Upper lobe of left lung (tissue), 6 donors: Measurements from ENCODE around the gene BORCS5. TPM values are rescaled to one million over a fixed set of nuclear protein-coding genes. Genes with fewer than 3 reads are reported as not detected.
A peak's percentile ranks its signal among the peaks of the same experiment; 100 is the strongest.
"Not testable (repeated sequence)": the region's sequence is repeated elsewhere in the genome, so short reads cannot be mapped to it uniquely, and the experiment has no call there.

Experiments used
- ATAC-seq, 2 donors: fragments of 200-7000 bp; cut with Tn5 transposase; one replicate each; pipeline ENCODE4 v1.9.1; 2022; ENCODE audit warnings: mild to moderate bottlenecking in 2 of 2, moderate library complexity in 2 of 2; ENCODE audit not compliant: low FRiP score in 2 of 2
- DNase-seq, 2 donors: peaks; one replicate each; pipeline ENCODE4 v3.0.0-alpha.2; 2019 to 2020
- H3K27ac ChIP-seq, 4 donors: fragments of 200-600 bp; sonication (generic); one replicate each; pipeline ENCODE4 v1.5.1; 2016 to 2019
- H3K27me3 ChIP-seq, 4 donors: fragments of 200-600 bp; sonication (generic); one replicate each; pipeline ENCODE4 v1.5.1; 2017 to 2019
- H3K36me3 ChIP-seq, 4 donors: fragments of 200-600 bp; sonication (generic); one replicate each; pipeline ENCODE4 v1.5.1; 2016 to 2019
- H3K4me1 ChIP-seq, 4 donors: fragments of 200-600 bp; sonication (generic); one replicate each; pipeline ENCODE4 v1.5.1; 2018 to 2019
- H3K4me3 ChIP-seq, 4 donors: fragments of 200-600 bp; sonication (generic); one replicate each; pipeline ENCODE4 v1.5.1; 2017 to 2019; ENCODE audit warnings: mild to moderate bottlenecking in 2 of 4, moderate library complexity in 1 of 4
- H3K9me3 ChIP-seq, 4 donors: fragments of 200-600 bp; sonication (generic); one replicate each; pipeline ENCODE4 v1.5.1; 2018 to 2019
- EP300 ChIP-seq, 4 donors: sonication (generic); formaldehyde crosslinking; IDR thresholded peaks; one replicate each; pipeline ENCODE4 v1.5.1; 2017; ENCODE audit warnings: antibody characterized with exemption in 4 of 4, control low read depth in 2 of 4
- POLR2A ChIP-seq, 4 donors: fragments of 450-650 bp; IDR thresholded peaks; one replicate each; pipeline ENCODE4 v1.5.1; 2016 to 2017; ENCODE audit warnings: antibody characterized with exemption in 4 of 4, mild to moderate bottlenecking in 2 of 4
- POLR2AphosphoS5 ChIP-seq, 2 donors: sonication (generic); formaldehyde crosslinking; IDR thresholded peaks; one replicate each; pipeline ENCODE4 v1.5.1; 2017; ENCODE audit warnings: antibody characterized with exemption in 2 of 2
- WGBS, 2 donors: methylation state at CpG; one replicate each; pipeline ENCODE4 v1.1.5; 2017 to 2018; 5-methylcytosine and 5-hydroxymethylcytosine counted together
- total RNA-seq, 6 donors: library from RNA; depleted of rRNA in 4 of 6; stranded (reverse); fragments of >200 nt in 4 of 6; gene quantifications; one replicate each; pipeline versions ENCODE4 v1.1.0 to v1.2.1, GENCODE V29; 2016 to 2021
- TF ChIP-seq, protein P1 (sequence below), 6 experiments: fragments of 450-650 bp in 4 of 6; fragments of 200-600 bp in 2 of 6; sonication (generic) in 2 of 6; IDR thresholded peaks; one replicate each; pipeline ENCODE4 v1.5.1; 2016 to 2019; ENCODE audit warnings: antibody characterized with exemption in 6 of 6
- donor health status: DM: no; HTN: no; CAD: no; lungs with moderate emphysema.
- donor health status: DM: no; HTN: yes; CAD: no; lungs with severe emphysema.

The BORCS5 gene
- total RNA-seq, 6 donors from 2014 or later: 7.3 to 105 (median 10.7) TPM

GRCh38 chr12:12415886-12416285, 59.0 kb downstream of the BORCS5 start:
- Histone ChIP-seq H3K27me3 (no peaks in the 10 kb centered on the region), H3K27ac (no peak overlapping the region), H3K36me3 (no peaks in the 10 kb centered on the region), H3K4me1 (no peaks in the 10 kb centered on the region), H3K9me3 (no peaks in the 10 kb centered on the region), H3K4me3 (no peak overlapping the region)
- WGBS, 2 donors: 78 to 82% methylated on average over 2 of the region's 2 CpGs
- TF ChIP-seq, protein P1, sequence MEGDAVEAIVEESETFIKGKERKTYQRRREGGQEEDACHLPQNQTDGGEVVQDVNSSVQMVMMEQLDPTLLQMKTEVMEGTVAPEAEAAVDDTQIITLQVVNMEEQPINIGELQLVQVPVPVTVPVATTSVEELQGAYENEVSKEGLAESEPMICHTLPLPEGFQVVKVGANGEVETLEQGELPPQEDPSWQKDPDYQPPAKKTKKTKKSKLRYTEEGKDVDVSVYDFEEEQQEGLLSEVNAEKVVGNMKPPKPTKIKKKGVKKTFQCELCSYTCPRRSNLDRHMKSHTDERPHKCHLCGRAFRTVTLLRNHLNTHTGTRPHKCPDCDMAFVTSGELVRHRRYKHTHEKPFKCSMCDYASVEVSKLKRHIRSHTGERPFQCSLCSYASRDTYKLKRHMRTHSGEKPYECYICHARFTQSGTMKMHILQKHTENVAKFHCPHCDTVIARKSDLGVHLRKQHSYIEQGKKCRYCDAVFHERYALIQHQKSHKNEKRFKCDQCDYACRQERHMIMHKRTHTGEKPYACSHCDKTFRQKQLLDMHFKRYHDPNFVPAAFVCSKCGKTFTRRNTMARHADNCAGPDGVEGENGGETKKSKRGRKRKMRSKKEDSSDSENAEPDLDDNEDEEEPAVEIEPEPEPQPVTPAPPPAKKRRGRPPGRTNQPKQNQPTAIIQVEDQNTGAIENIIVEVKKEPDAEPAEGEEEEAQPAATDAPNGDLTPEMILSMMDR (IDR thresholded peaks at IDR 0.05): no peak
- no peak for TF ChIP-seq EP300 (IDR thresholded peaks at IDR 0.05)
- no peak for TF ChIP-seq POLR2AphosphoS5 (IDR thresholded peaks at IDR 0.05)
- no peak for TF ChIP-seq POLR2A (IDR thresholded peaks at IDR 0.05)
- DNase-seq (no peak), ATAC-seq (no peak)

- peaks cover 0 to 12% (median 9%) of the 10 kb centered on the region in 4 donors for H3K9me3 ChIP-seq
- H3K27me3 ChIP-seq, H3K4me3 ChIP-seq, ATAC-seq, DNase-seq, H3K27ac ChIP-seq, H3K4me1 ChIP-seq, H3K36me3 ChIP-seq: not testable (repeated sequence)
- WGBS, 2 donors: 95 to 100% methylated on average over 3 of the region's 3 CpGs
Observed at GRCh38 chr12:12419165-12419564, 62.3 kb downstream of the BORCS5 start.

DNA sequence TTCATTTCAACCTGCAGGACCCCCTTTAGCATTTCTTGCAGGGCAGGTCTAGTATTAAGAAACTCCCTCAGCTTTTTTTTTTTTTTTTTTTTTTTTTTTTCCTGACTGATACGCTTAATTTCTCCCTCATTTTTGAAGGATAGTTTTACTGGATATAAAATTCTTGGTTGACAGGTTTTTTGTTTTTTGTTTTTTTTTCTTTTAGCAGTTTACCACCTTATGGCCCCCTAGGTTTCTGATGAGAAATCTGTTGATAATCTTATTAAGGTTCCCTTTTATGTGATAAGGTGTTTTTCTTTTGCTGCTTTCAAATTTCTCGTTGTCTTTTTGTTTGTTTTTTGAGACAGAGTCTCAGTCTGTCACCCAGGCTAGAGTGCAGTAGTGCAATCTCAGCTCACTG, 66.5 kb downstream of the BORCS5 start:
- no peaks in the 10 kb centered on the region for H3K27me3 ChIP-seq
- TF ChIP-seq EP300 (IDR thresholded peaks at IDR 0.05): no peak
- TF ChIP-seq, protein P1 (IDR thresholded peaks at IDR 0.05): no peak
- no peak for TF ChIP-seq POLR2A (IDR thresholded peaks at IDR 0.05)
- TF ChIP-seq POLR2AphosphoS5 (IDR thresholded peaks at IDR 0.05): no peak
- peaks cover 0 to 12% (median 9%) of the 10 kb centered on the region in 4 donors for H3K9me3 ChIP-seq
- H3K4me1 ChIP-seq: peaks cover 3 to 17% (median 13%) of the 10 kb centered on the region in 4 donors
- H3K27ac ChIP-seq: no peak overlapping the region
- WGBS, 2 donors: 91 to 94% methylated on average over 2 of the region's 2 CpGs
- H3K36me3 ChIP-seq: no peaks in the 10 kb centered on the region
- no peak for DNase-seq
- no peak for ATAC-seq
- H3K4me3 ChIP-seq: no peak overlapping the region

DNA sequence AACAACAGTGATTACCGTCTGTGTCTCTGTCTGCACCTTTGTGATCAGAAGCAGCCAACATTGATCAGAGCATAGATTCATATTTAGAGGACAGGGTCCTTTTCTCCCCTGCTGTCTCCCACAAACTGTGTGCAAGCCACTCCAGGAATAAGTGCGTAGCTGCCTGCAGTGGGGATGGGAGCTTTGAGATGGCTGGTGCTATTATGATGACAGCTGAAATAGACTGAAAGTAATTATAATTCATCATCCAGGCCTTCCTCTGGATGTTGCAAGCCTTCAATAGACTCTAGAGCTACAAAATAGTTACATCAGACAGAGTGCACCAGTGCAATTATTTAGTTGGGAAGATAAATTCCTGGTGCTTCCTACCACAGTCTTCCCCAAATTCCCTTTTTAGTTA, 68.1 kb downstream of the BORCS5 start:
- peak overlapping the region in 2 of 4 donors; percentile 52 to 69 for H3K27ac ChIP-seq
- WGBS, 2 donors: 91% methylated on average over 2 of the region's 2 CpGs
- TF ChIP-seq POLR2AphosphoS5 (IDR thresholded peaks at IDR 0.05) (no peak), EP300 (IDR thresholded peaks at IDR 0.05) (no peak), POLR2A (IDR thresholded peaks at IDR 0.05) (no peak)
- TF ChIP-seq, protein P1 (IDR thresholded peaks at IDR 0.05): no peak

GRCh38 chr12:12425616-12426015, 68.7 kb downstream of the BORCS5 start:
- H3K9me3 ChIP-seq: peaks cover 0 to 12% (median 9%) of the 10 kb centered on the region in 4 donors
- no peaks in the 10 kb centered on the region for H3K36me3 ChIP-seq
- no peaks in the 10 kb centered on the region for H3K27me3 ChIP-seq
- TF ChIP-seq POLR2A (IDR thresholded peaks at IDR 0.05): peak in 1 of 4 donors; percentile 35
- no peak for TF ChIP-seq POLR2AphosphoS5 (IDR thresholded peaks at IDR 0.05)
- TF ChIP-seq, protein P1 (IDR thresholded peaks at IDR 0.05): no peak
- TF ChIP-seq EP300 (IDR thresholded peaks at IDR 0.05): peak in 1 of 4 donors; percentile 61
- peak overlapping the region; percentile 43 to 69 (median 50) for H3K27ac ChIP-seq
- ATAC-seq (peak; percentile 77 to 96), DNase-seq (no peak)
- 59 to 72% methylated on average over 1 of the region's 1 CpG for WGBS, 2 donors
- peaks cover 3 to 28% (median 18%) of the 10 kb centered on the region in 4 donors for H3K4me1 ChIP-seq
- H3K4me3 ChIP-seq: no peak overlapping the region

More for the DNA sequence above, 68.1 kb downstream of the BORCS5 start:
- DNase-seq (no peak), ATAC-seq (no peak)
- Histone ChIP-seq H3K36me3 (no peaks in the 10 kb centered on the region), H3K27me3 (no peaks in the 10 kb centered on the region), H3K4me1 (peaks cover 3 to 28% (median 18%) of the 10 kb centered on the region in 4 donors), H3K9me3 (peaks cover 0 to 12% (median 9%) of the 10 kb centered on the region in 4 donors), H3K4me3 (no peak overlapping the region)
